CD4-positive, alpha-beta T cell treated with Interleukin-1 beta for 1 hour (primary cell): ENCODE data around the gene DYRK4.
"Not testable (repeated sequence)": the region's sequence is repeated elsewhere in the genome, so short reads cannot be mapped to it uniquely, and the experiment has no call there.

Experiments used
- DNase-seq, 2 donors: peaks; one replicate each; pipeline ENCODE4 v3.0.0-alpha.2; 2020 to 2022

The DYRK4 gene, protein sequence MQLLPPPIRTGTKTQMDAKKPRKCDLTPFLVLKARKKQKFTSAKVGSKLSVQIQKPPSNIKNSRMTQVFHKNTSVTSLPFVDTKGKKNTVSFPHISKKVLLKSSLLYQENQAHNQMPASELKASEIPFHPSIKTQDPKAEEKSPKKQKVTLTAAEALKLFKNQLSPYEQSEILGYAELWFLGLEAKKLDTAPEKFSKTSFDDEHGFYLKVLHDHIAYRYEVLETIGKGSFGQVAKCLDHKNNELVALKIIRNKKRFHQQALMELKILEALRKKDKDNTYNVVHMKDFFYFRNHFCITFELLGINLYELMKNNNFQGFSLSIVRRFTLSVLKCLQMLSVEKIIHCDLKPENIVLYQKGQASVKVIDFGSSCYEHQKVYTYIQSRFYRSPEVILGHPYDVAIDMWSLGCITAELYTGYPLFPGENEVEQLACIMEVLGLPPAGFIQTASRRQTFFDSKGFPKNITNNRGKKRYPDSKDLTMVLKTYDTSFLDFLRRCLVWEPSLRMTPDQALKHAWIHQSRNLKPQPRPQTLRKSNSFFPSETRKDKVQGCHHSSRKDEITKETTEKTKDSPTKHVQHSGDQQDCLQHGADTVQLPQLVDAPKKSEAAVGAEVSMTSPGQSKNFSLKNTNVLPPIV

GRCh38 chr12:4562034-4562657 lies at the start of gene DYRK4:
Gene DYRK4 (plus strand): TSS chr12:4562208. CDS start chr12:4562246, 38 bp downstream.
- DNase-seq, result peak in 1 of 2 donors; percentile 39

GRCh38 chr12:4518106-4518728 lies 43.8 kb upstream of the DYRK4 start:
- DNase-seq, result no peak

DNA sequence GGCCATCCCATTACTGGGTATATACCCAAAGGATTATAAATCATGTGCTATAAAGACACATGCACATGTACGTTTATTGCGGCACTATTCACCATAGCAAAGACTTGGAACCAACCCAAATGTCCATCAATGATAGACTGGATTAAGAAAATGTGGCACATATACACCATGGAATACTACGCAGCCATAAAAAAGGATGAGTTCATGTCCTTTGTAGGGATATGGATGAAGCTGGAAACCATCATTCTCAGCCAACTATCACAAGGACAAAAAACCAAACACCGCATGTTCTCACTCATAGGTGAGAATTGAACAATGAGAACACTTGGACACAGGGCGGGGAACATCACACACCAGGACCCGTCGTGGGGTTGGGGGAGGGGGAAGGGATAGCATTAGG lies 38.6 kb upstream of the DYRK4 start:
- DNase-seq, result not testable (repeated sequence)

DNA sequence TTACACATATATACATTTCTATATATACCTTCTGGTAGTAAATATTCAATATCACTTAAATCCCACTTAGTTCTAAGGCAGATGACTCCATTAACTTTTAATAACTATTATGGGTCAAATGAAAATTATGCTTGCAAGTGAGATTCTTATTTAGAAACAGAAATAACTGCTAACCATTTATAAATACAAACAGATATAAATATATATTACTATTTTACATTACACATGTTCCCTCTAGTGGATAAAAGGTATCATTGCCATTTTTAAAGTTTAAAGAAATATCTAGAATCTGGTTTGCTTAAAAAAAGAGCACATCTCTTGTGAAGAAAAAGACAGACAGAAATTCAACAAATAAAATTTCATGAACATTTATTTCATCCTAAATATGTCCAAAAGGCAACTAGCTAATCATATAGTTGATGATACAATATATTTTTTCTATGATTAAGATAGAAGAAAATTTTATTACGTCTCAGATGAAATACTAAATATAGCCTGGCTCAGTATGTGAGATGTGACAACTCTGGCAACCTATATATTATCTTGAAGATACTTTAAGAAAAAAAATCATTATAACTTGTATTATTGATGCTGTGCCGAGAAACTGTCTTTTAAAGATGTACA lies 35.0 kb upstream of the DYRK4 start:
- DNase-seq, result peak in 1 of 2 donors; percentile 17

DNA sequence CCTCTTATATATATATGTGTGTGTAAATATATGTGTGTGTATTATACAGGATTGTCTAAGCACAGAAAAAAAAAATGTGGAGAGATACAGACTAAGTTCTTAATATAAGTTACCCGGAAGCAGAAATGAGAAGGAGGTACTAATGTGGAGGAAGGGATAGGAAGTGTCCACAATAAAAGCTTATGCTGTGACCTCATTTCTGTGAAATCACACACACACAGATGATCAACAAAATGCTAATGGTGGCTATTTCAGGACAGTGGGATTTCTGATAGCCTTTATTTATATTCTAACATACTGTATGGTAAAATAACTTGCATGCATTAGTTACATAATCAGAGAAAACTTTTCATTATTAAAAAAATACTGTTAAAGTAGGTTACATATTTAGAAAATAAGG lies 31.8 kb upstream of the DYRK4 start:
- DNase-seq, result no peak

DNA sequence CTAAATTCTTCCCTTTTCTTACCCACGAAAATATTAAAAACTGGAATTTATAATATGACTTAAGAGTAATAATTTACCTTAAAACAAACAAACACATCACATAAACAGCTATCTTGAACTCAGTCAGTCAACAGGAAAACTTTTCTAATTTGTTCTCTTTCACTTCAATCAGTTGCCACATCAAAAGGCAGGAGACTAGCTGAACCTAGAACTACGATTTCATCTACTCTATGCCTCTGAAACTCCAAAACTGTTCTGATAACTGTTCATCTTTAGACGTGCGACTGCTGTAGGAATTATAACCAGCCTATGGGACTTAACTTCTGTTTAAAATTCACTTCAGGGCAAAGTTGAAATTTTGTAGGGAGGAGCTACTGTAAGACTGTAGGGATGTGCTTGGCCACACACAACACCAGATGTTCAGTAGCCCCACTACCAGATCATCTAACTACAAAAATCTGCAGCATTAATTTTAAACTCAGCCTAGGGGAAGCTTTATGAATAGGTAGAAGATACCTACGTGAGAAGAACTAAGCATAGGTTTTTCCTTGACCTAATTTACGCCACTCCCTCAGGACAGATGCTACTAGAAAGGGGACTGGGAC lies 30.9 kb upstream of the DYRK4 start:
- no peak for DNase-seq

- no peak for DNase-seq
These were observed 26.9 kb upstream of the DYRK4 start for GRCh38 chr12:4535092-4535491.

DNA sequence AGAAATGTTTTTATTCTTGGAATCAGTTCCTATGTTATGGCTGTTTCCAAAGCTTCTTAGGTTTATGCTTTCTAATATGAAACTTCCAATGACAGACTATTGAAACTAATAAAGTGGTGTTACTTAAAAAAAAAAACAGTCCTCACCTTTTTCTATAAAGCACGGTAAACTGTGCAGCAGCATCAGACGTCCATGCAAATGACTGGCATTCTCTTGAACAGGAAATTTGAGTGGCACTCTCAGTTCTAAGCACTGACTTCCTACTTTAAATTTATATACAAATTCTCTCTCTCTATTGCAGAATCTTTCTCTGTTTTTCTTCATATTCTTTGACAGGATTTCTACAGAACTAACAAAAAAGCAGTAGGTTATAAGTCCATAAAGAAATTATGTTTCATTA lies 26.1 kb upstream of the DYRK4 start:
- no peak for DNase-seq

DNA sequence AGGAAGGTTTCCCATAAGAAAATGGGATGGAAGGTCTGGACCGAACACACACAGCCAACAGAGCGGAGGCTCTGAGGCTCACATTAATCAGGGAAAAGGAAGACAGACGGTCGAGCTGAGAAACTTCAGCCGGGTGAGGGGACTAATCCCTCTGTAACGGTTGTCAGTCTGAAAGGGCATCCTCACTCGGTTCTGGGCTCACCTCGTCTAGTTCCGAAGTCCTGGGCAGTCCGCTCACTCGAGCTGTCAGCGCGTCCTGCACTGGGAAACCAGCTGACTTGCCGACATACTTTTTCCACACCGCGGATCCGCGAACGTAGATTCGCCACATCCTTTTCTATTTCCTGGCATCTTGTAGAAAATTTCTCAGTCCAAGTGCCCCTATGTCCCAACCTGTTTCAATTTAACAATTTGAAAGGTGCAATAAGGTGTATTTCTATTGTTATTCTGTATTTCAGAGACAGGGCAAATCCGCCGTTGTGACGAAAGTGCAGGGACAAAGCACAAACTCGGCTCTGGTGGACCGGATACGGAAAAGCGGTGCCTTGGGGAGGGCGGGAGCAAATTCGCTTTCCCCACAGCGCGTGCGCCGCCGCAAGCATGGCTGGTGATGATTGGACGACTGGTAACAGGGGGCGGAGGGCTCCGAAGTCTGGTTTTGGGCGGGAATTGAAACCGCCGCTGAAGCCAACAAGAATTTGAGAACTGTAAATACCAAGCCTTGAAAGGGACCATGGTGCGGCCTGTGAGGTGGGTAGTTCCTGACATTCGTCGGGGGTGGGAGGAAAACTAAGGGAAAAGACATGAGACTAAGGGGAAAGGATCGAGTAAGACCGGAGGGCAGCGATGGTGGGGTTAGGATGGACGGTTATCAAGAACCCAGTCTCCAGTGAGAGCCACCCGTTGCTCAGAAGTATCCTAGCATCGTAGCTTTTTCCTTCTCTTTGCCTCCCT lies 23.5 kb upstream of the DYRK4 start, which contains the start of gene RAD51AP1:
TSS of gene RAD51AP1 (plus strand) at position 684 of the 954 bp plus-strand sequence. CDS start at position 734, 50 bp downstream.
- DNase-seq, result peak; percentile 96

DNA sequence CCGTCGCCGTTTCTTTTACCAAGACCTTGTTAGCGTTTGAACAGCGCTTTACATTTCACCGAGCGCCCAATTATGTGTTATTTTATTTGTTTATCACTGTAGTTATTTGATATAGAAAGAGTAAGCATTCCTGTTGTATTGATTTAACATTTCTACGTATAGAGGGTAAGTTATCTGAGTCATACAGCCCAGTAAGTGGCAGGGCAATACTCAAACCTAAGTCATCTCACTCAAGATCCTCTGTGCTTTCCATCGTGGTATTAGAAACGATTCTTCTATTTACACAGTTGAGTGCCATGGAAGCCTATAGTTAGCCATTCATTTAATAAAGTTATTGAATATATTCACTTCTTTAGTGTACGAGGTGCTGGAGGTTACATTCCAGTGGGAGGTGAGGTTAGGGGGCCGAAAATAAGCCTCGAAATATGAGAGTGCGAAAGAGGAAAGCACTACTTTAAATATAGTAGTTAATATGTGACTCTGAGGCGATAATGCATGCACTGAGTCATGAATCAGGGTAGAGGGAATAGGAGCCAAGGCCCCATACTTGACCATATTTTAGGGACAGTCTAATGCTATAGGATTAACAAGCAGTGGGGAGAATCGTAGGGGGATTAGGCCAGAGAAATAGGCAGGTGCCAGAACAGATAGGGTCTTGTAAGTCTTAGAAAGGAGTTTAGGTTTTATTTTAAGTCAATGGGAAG lies 22.7 kb upstream of the DYRK4 start:
- no peak for DNase-seq

DNA sequence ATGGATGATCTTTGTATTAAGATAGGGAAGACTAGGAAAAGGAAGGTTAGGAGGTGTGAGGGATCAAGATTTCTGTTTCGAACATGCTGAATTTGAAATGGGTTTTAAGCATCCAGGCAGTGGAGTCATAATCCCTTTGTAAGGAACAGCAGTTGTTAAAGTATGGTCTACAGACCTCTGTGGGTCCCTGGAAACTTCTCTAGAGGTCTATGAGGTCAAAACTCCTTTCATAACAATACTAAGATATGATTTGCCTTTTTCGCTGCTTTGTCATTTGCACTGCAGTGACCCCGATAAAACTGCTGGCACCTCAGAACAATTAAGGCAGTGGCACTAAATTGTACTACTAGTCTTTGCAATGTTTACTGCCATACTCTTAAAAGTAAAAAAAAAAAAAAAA lies 21.8 kb upstream of the DYRK4 start:
- no peak for DNase-seq

DNA sequence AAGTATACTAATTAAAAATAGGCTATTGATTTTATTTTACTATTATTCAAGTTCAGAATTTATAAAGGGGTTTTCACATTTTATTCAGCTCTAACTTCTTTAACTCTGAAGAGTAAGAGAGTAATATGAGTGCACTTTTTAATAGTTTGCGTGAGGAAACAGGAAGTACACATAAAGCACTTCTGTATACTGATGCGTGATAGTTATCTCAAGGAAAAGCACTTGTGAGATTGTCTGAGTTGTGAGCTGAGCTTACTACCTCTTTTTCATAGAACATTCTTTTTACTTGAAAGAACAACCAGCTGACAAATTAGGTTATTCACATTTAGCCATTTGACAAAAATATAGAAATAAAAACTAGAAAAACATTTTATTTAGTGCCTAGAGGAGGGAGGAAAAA lies 21.4 kb upstream of the DYRK4 start:
- no peak for DNase-seq

DNA sequence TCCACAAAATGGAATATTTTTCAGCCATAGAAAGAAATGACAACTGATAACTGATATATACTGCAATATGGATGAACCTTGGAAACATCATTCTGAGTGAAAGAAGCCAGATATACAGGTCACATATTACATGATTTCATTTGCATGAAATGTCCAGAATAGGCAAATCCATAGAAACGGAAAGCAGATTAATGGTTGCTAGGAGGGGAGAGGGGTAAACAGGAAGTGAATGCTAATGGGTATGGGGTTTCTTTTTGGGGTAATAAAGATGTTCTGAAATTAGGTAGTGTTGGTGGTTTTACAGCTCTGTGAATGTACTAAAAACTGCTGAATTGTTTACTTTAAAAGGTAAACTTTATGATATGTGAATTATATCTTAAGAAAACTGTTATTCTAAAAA lies 16.8 kb upstream of the DYRK4 start:
- DNase-seq, result no peak

GRCh38 chr12:4552191-4552590 lies 9.8 kb upstream of the DYRK4 start:
- no peak for DNase-seq

DNA sequence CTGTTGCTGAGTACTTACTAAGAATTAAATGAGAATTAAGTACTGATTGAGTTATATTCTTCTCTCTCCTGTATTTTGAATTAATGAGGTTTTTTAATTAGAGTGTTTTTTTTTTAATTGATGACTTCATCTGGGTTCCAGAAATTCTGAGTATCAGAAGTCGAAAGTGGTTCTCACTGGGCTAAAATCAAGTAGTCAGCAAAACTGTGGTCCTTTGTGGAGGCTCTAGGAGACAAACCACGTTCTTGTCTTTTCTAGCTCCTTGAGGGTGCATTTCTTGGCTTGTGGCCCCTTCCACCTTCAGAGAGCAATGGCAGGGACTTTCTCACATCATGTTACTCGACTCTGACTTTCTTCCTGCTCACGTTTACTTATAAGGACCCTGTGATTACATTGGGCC lies 8.1 kb upstream of the DYRK4 start:
- DNase-seq, result no peak

GRCh38 chr12:4555804-4556203 lies 6.2 kb upstream of the DYRK4 start:
- DNase-seq, result no peak

GRCh38 chr12:4556735-4557530 lies 5.1 kb upstream of the DYRK4 start:
- DNase-seq, result no peak

- no peak for DNase-seq
These were observed 4.4 kb upstream of the DYRK4 start for GRCh38 chr12:4557586-4557985.

DNA sequence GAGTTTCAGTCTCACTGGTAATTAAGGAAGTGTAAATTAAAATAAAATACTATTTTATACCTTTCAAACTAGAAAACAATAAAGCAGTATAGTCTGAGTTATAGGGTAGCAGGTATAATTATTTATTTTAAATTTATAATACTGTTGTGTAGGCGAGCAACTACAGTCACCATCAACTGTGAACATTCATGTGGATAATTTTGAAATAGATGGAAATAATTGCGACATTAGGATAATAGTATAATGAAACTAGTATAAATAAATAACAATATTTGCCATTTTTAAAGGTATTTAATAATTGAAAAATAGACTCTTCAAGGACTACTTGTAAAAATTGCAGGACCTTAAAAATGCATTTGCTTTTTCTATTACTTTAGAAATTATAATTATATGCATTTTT lies 3.8 kb upstream of the DYRK4 start:
- no peak for DNase-seq

- no peak for DNase-seq
These were observed 1.3 kb downstream of the DYRK4 start for GRCh38 chr12:4563336-4563735.
